Ishikawa (cell line): ENCODE data around the gene GRM1.

Source experiments
- CEBPB ChIP-seq: IDR thresholded peaks from 2 replicates; pipeline ENCODE4 v1.6.1; 2012
- CREB1 ChIP-seq: IDR thresholded peaks from 2 replicates; pipeline ENCODE4 v1.6.1; 2012; ENCODE audit warnings: low read depth
- EGR1 ChIP-seq: IDR thresholded peaks from 2 replicates; pipeline ENCODE4 v1.6.1; 2012
- EP300 ChIP-seq: IDR thresholded peaks from 2 replicates; pipeline ENCODE4 v1.6.1; 2012; ENCODE audit warnings: borderline replicate concordance
- FOXM1 ChIP-seq: IDR thresholded peaks from 2 replicates; pipeline ENCODE4 v1.6.1; 2012; ENCODE audit warnings: low read depth, borderline replicate concordance
- NFIC ChIP-seq: IDR thresholded peaks from 2 replicates; pipeline ENCODE4 v1.6.1; 2012
- RAD21 ChIP-seq: IDR thresholded peaks from 2 replicates; pipeline ENCODE4 v1.6.1; 2012; ENCODE audit warnings: low read depth
- TAF1 ChIP-seq: IDR thresholded peaks from 2 replicates; pipeline ENCODE4 v1.6.1; 2012; ENCODE audit warnings: low read depth, mild to moderate bottlenecking
- TCF12 ChIP-seq: IDR thresholded peaks from 2 replicates; pipeline ENCODE4 v1.6.1; 2012; ENCODE audit warnings: low read depth
- TEAD4 ChIP-seq: IDR thresholded peaks from 2 replicates; pipeline ENCODE4 v1.6.1; 2012
- YY1 ChIP-seq: IDR thresholded peaks from 2 replicates; pipeline ENCODE4 v1.6.1; 2012; ENCODE audit warnings: low read depth
- ZBTB7A ChIP-seq: IDR thresholded peaks from 2 replicates; pipeline ENCODE4 v1.6.1; 2012; ENCODE audit warnings: low read depth
- TF ChIP-seq, protein P1 (sequence below): IDR thresholded peaks from 2 replicates; pipeline ENCODE4 v1.6.1; 2012
- TF ChIP-seq, protein P2 (sequence below): IDR thresholded peaks from 2 replicates; pipeline ENCODE4 v1.6.1; 2012; ENCODE audit warnings: low read depth, mild to moderate bottlenecking
- TF ChIP-seq, protein P3 (sequence below): IDR thresholded peaks from 2 replicates; pipeline ENCODE4 v1.6.1; 2012

GRM1 gene

DNA sequence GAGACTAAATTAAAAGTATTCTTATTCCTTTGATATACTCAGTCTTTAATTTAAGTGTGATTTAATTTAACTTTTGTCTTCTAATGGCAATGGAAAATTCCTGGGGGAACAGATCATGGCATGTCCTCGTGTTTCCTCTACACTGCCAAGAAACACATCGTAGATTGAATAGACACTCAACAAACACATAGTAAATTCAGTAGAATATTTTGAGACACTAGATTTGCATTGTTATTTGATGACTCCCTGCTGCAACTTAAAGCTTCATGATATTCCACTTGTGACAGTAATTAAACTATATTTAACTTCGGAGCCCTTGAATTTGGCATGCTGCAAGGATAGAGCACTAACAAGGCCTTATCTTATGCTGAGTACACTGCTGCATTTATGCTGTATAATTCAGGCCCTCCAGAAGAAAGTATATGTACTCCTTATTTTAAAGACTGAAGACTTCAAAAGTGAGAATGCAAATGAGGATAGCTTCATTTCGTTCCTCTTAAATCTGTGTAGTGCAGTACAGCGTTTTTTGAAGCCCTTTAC lies 84.3 kb downstream of the GRM1 start:
- TF ChIP-seq EGR1: no peak
- TF ChIP-seq TCF12: no peak
- TF ChIP-seq YY1: no peak
- TF ChIP-seq, protein P1, sequence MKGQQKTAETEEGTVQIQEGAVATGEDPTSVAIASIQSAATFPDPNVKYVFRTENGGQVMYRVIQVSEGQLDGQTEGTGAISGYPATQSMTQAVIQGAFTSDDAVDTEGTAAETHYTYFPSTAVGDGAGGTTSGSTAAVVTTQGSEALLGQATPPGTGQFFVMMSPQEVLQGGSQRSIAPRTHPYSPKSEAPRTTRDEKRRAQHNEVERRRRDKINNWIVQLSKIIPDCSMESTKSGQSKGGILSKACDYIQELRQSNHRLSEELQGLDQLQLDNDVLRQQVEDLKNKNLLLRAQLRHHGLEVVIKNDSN: no peak
- TF ChIP-seq, protein P2, sequence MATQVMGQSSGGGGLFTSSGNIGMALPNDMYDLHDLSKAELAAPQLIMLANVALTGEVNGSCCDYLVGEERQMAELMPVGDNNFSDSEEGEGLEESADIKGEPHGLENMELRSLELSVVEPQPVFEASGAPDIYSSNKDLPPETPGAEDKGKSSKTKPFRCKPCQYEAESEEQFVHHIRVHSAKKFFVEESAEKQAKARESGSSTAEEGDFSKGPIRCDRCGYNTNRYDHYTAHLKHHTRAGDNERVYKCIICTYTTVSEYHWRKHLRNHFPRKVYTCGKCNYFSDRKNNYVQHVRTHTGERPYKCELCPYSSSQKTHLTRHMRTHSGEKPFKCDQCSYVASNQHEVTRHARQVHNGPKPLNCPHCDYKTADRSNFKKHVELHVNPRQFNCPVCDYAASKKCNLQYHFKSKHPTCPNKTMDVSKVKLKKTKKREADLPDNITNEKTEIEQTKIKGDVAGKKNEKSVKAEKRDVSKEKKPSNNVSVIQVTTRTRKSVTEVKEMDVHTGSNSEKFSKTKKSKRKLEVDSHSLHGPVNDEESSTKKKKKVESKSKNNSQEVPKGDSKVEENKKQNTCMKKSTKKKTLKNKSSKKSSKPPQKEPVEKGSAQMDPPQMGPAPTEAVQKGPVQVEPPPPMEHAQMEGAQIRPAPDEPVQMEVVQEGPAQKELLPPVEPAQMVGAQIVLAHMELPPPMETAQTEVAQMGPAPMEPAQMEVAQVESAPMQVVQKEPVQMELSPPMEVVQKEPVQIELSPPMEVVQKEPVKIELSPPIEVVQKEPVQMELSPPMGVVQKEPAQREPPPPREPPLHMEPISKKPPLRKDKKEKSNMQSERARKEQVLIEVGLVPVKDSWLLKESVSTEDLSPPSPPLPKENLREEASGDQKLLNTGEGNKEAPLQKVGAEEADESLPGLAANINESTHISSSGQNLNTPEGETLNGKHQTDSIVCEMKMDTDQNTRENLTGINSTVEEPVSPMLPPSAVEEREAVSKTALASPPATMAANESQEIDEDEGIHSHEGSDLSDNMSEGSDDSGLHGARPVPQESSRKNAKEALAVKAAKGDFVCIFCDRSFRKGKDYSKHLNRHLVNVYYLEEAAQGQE: no peak
- no peak for TF ChIP-seq ZBTB7A
- TF ChIP-seq, protein P3, sequence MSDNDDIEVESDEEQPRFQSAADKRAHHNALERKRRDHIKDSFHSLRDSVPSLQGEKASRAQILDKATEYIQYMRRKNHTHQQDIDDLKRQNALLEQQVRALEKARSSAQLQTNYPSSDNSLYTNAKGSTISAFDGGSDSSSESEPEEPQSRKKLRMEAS: no peak

DNA sequence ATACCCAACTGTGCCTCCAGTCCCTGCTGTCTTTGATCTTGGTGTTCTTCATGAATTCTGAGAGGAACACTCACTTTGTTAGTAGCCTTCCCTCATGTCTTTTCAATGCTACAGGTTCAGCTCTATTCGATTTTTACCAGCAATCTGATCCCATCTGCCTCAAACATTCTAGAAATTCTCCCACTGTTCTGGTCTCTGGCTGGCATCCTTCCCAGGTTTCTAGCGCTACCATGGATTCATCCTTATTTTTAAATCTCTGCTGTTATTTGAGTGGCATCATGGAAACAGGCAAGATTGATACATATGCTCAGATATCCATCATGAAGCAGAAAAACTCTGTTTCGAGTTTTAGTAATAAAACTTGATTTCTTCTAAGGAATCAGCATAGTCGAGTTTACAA lies 94.8 kb downstream of the GRM1 start:
- TF ChIP-seq, protein P1: no peak
- no peak for TF ChIP-seq FOXM1
- TF ChIP-seq TEAD4: no peak
- TF ChIP-seq RAD21: no peak
- TF ChIP-seq ZBTB7A: no peak
- no peak for TF ChIP-seq EP300
- TF ChIP-seq, protein P3: no peak
- TF ChIP-seq TAF1: no peak
- no peak for TF ChIP-seq CEBPB
- TF ChIP-seq, protein P2: no peak
- TF ChIP-seq YY1: no peak
- no peak for TF ChIP-seq TCF12
- no peak for TF ChIP-seq CREB1
- TF ChIP-seq EGR1: no peak
- no peak for TF ChIP-seq NFIC

DNA sequence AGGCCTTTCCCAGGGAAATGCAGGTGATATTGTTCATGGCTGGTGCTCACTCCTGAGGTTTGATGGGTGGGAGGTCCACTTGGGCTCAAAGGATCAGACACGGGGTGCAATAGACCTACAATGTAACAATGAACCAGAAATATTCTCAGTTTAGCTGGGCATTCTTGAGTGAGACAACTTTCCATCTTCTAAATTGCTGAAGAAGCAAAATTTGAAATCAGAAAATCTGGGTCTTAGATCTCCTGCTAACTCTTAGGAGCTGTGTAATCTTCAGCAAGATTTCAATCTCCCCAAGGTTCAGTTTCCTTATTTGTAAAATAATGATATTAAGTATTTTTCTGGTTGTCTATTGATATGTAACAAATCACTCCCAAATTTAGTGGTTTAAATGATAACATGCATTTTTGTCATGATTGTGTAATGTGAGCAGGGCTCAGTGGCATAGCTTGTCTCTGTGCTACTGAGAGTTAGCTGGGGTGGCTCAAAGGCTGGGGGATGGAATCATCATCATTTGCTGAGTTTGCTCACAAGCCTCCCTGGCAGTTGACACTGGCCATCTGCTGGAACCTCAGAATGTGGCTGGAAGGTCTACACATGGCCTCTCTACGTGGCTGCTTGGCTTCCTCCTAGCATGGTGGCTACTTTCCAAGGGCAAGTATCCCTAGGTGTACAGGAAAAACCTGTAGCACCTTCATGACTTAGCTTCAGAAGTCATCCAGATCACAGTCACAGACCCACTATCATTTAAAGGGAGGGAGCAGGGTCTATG lies 98.8 kb downstream of the GRM1 start:
- TF ChIP-seq, protein P2: no peak
- no peak for TF ChIP-seq EP300
- TF ChIP-seq EGR1: no peak
- no peak for TF ChIP-seq CREB1
- no peak for TF ChIP-seq ZBTB7A
- TF ChIP-seq CEBPB: no peak
- TF ChIP-seq, protein P3: no peak
- TF ChIP-seq RAD21: no peak
- TF ChIP-seq FOXM1: no peak
- TF ChIP-seq TAF1: no peak
- no peak for TF ChIP-seq NFIC
- TF ChIP-seq, protein P1: no peak
- TF ChIP-seq TCF12: no peak
- TF ChIP-seq YY1: no peak
- TF ChIP-seq TEAD4: no peak
